ENCODE measurements around the gene RASEF. TPM values are rescaled to one million over a fixed set of nuclear protein-coding genes. Genes with fewer than 3 reads are reported as not detected.

The RASEF gene
- total RNA-seq, 4 donors from 2014 or later = 0.13 to 0.72 (median 0.33) TPM

- H3K36me3 ChIP-seq = no peaks in the 10 kb centered on the region
- WGBS, 2 donors (ENCODE audit: low coverage in 1 of 2) = 54 to 64% methylated on average over 2 of the region's 2 CpGs
- no peak for TF ChIP-seq POLR2AphosphoS5 (IDR thresholded peaks at IDR 0.05)
- TF ChIP-seq EP300 (IDR thresholded peaks at IDR 0.05) = no peak
- no peak for TF ChIP-seq POLR2A (IDR thresholded peaks at IDR 0.05)
- TF ChIP-seq CTCF (IDR thresholded peaks at IDR 0.05) = no peak
- no peak overlapping the region for H3K4me3 ChIP-seq
- H3K27me3 ChIP-seq = no peaks in the 10 kb centered on the region
- no peak overlapping the region for H3K27ac ChIP-seq
- ATAC-seq = no peak
- no peaks in the 10 kb centered on the region for H3K9me3 ChIP-seq
- H3K4me1 ChIP-seq = no peaks in the 10 kb centered on the region
These were observed 71.3 kb downstream of the RASEF start for GRCh38 chr9:82991671-82992070.

GRCh38 chr9:82989929-82990328, 73.0 kb downstream of the RASEF start:
- Histone ChIP-seq H3K4me3 (no peak overlapping the region), H3K36me3 (no peaks in the 10 kb centered on the region), H3K27ac (no peak overlapping the region), H3K4me1 (no peaks in the 10 kb centered on the region), H3K27me3 (no peaks in the 10 kb centered on the region), H3K9me3 (no peaks in the 10 kb centered on the region)
- ATAC-seq = no peak
- no peak for TF ChIP-seq POLR2AphosphoS5 (IDR thresholded peaks at IDR 0.05)
- TF ChIP-seq CTCF (IDR thresholded peaks at IDR 0.05) = no peak
- no peak for TF ChIP-seq POLR2A (IDR thresholded peaks at IDR 0.05)
- TF ChIP-seq EP300 (IDR thresholded peaks at IDR 0.05) = no peak
- 70 to 79% methylated on average over 4 of the region's 4 CpGs for WGBS, 2 donors (ENCODE audit: low coverage in 1 of 2)

GRCh38 chr9:82988488-82988887, 74.5 kb downstream of the RASEF start:
- TF ChIP-seq POLR2A (IDR thresholded peaks at IDR 0.05) (no peak), EP300 (IDR thresholded peaks at IDR 0.05) (no peak), CTCF (IDR thresholded peaks at IDR 0.05) (no peak), POLR2AphosphoS5 (IDR thresholded peaks at IDR 0.05) (no peak)
- Histone ChIP-seq H3K27ac (no peak overlapping the region), H3K36me3 (no peaks in the 10 kb centered on the region), H3K9me3 (no peaks in the 10 kb centered on the region), H3K4me3 (no peak overlapping the region), H3K27me3 (no peaks in the 10 kb centered on the region), H3K4me1 (no peaks in the 10 kb centered on the region)
- no peak for ATAC-seq
- 75 to 88% methylated on average over 5 to 9 of the region's 9 CpGs for WGBS, 2 donors (ENCODE audit: low coverage in 1 of 2)

GRCh38 chr9:82987370-82988189, 75.4 kb downstream of the RASEF start:
- no peak for ATAC-seq
- Histone ChIP-seq H3K9me3 (no peaks in the 10 kb centered on the region), H3K36me3 (no peaks in the 10 kb centered on the region), H3K27ac (no peak overlapping the region), H3K4me1 (no peaks in the 10 kb centered on the region), H3K4me3 (no peak overlapping the region), H3K27me3 (no peaks in the 10 kb centered on the region)
- 35 to 52% methylated on average over 4 of the region's 5 CpGs for WGBS, 2 donors (ENCODE audit: low coverage in 1 of 2)
- TF ChIP-seq POLR2AphosphoS5 (IDR thresholded peaks at IDR 0.05) = no peak
- no peak for TF ChIP-seq POLR2A (IDR thresholded peaks at IDR 0.05)
- no peak for TF ChIP-seq CTCF (IDR thresholded peaks at IDR 0.05)

- Histone ChIP-seq H3K27ac (no peak overlapping the region), H3K27me3 (no peaks in the 10 kb centered on the region), H3K9me3 (no peaks in the 10 kb centered on the region), H3K4me3 (no peak overlapping the region), H3K4me1 (no peaks in the 10 kb centered on the region), H3K36me3 (no peaks in the 10 kb centered on the region)
- 87 to 100% methylated on average over 1 of the region's 1 CpG for WGBS, 2 donors (ENCODE audit: low coverage in 1 of 2)
- no peak for TF ChIP-seq POLR2A (IDR thresholded peaks at IDR 0.05)
- no peak for TF ChIP-seq CTCF (IDR thresholded peaks at IDR 0.05)
- TF ChIP-seq EP300 (IDR thresholded peaks at IDR 0.05) = no peak
- TF ChIP-seq POLR2AphosphoS5 (IDR thresholded peaks at IDR 0.05) = no peak
- ATAC-seq = no peak
These were observed 81.4 kb downstream of the RASEF start for GRCh38 chr9:82981552-82981951.

Data from gastroesophageal sphincter (tissue), 4 donors.